Measurements from ENCODE around the gene CHRD. TPM values are rescaled to one million over a fixed set of nuclear protein-coding genes. Genes with fewer than 3 reads are reported as not detected.

CHRD gene
- total and polyA plus RNA-seq, 10 of the 15 experiments (the other 5 are each of a cell fraction or from before 2014, with no cell fraction given): not detected

GRCh38 chr3:184368116-184368515, 11.7 kb upstream of the CHRD start:
- ChIA-PET RAD21 (ENCODE audit: unreplicated experiment) (no interaction called here), POLR2A (no interaction called here), SMC1A (ENCODE audit: uncharacterized antibody, unreplicated experiment) (no interaction called here), CTCF (no interaction called here)
- Histone ChIP-seq H3K9ac (ENCODE audit: control insufficient read depth, insufficient read depth, low read length) (no peak overlapping the region), H3K4me3 (no peak overlapping the region), H3K27ac (ENCODE audit: control insufficient read depth, insufficient read depth) (no peak overlapping the region), H2AFZ (ENCODE audit: control insufficient read depth, low read depth, low read length) (no peak overlapping the region), H3K27me3 (replicated peaks in 1 of 2; ENCODE audit: control insufficient read depth in 2 of 2, insufficient read depth in 2 of 2, low read length in 1 of 2) (0 out of 4 replicates have a peak, but pooled peaks cover 0 to 2% of the 10 kb centered on the region in 2 experiments), H3K36me3 (ENCODE audit: control insufficient read depth in 2 of 2, insufficient read depth in 2 of 2, low read length in 1 of 2) (peaks cover 2 to 5% of the 10 kb centered on the region in 2 experiments; a peak in 2 of 4 replicates), H4K20me1 (ENCODE audit: control insufficient read depth, insufficient read depth) (no peaks in the 10 kb centered on the region), H3K79me2 (ENCODE audit: control insufficient read depth, insufficient read depth, low read length) (peaks cover 20% of the 10 kb centered on the region), H3K9me3 (replicated peaks; ENCODE audit: control insufficient read depth, insufficient read depth, low read length) (no peaks in the 10 kb centered on the region), H3K4me2 (ENCODE audit: control insufficient read depth, insufficient read depth) (no peak overlapping the region), H3K4me1 (ENCODE audit: control insufficient read depth, insufficient read depth, low read length) (0 out of 2 replicates have a peak, but pooled peaks cover 3% of the 10 kb centered on the region)
- intact Hi-C loops (cut with micrococcal nuclease; ENCODE audit: unreplicated experiment): no loop called here
- TF ChIP-seq, protein P1, sequence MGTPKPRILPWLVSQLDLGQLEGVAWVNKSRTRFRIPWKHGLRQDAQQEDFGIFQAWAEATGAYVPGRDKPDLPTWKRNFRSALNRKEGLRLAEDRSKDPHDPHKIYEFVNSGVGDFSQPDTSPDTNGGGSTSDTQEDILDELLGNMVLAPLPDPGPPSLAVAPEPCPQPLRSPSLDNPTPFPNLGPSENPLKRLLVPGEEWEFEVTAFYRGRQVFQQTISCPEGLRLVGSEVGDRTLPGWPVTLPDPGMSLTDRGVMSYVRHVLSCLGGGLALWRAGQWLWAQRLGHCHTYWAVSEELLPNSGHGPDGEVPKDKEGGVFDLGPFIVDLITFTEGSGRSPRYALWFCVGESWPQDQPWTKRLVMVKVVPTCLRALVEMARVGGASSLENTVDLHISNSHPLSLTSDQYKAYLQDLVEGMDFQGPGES (IDR thresholded peaks at IDR 0.05): no peak
- TF ChIP-seq PRDM15 (CRISPR knock-in tag; IDR thresholded peaks at IDR 0.05): no peak
- no peak for TF ChIP-seq POLR2AphosphoS5 (IDR thresholded peaks at IDR 0.05; ENCODE audit: low read length)
- no peak for TF ChIP-seq KLF5 (IDR thresholded peaks at IDR 0.05; ENCODE audit: partially characterized antibody)
- ATAC-seq (no peak), FAIRE-seq (no peak), DNase-seq (ENCODE audit: low read depth, low spot score) (no peak)
- in situ Hi-C loops (cut with MboI): no loop called here
- no TSS peak for BruUV-seq (replicated peaks)
- 98% methylated on average over 9 of the region's 9 CpGs for WGBS (ENCODE audit: insufficient coverage, insufficient replicate concordance, low lambda C conversion rate, missing lambda C conversion rate)

All from GM12878 (cell line).